8988T (cell line): ENCODE results near the gene SCYL3.
"Not testable (repeated sequence)": the region's sequence is repeated elsewhere in the genome, so short reads cannot be mapped to it uniquely, and the experiment has no call there.

Experiments used
- DNase-seq: peaks from one replicate; pipeline ENCODE4 v3.0.0; 2011

Gene SCYL3

DNA sequence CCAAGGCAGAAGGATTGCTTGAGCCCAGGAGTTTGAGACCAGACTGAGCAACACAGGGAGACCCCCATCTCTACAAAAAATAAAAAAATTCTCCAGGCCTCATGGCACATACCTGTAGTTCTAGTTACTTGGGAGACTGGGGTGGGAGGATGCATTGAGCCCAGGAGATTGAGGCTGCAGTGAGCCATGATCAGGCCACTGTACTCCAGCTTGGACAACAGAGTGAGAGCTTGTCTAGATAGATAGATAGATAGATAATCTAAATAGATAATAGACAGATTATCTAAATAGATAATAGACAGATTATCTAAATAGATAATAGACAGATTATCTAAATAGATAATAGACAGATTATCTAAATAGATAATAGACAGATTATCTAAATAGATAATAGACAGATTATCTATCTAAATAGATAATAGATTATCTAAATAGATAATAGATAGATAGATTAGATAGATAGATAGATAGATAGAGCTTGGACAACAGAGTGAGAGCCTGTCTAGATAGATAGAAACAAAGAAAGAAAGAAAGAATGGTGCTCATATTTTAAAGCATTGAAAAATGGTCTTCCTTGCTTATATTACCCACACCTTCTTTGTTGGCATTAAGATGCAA, 82.2 kb downstream of the SCYL3 start:
- DNase-seq = not testable (repeated sequence)

DNA sequence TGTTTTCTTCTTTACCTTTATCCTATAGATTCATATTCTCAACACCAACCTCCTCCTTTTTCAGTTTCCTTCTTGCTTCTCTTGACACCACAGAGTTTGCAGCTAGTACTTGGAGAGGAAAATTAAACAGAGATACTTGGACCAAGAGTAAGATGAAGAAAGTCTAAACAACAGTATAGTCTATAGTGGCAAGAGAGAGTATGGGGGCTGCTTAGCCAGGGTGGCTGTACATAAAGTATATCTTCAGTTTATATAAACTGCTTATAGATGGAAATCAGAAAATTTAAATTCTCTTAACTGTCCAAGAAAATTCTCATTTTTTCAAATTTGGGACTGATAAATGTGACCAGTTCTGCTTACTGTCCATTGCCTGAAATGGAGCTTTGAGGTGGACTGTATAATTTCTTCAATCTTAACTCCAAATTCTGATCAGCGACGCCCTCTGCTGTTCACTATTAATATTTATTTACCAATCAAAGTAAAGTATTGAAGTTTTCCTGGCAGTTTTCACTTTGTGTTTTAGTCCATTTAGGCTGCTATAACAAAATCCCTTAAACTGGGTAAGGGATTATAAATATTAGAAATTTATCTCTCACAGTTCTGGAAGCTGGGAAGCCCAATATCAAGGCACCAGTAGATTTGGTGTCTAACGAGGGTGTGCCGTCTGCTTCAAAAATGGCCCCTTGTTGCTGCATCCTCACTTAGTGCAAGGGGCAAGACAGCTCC, 84.2 kb downstream of the SCYL3 start:
- no peak for DNase-seq

DNA sequence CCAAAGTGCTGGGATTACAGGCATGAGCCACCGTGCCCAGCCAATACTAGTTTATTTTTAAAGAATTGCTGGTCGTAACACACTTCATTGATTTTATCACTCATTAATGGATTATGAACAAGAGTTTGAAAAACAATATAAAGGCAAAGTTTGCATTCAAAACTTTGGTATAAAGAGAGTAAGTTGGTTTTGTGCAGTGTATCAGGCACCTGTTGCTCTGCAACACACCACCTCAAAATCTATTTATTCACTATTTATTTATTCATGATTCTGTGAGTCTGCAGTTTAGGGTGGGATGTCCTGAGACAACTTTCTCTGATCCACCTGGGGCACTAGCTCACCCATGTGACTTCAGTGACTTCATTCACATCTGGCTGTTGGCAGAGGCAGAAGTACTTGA, 88.8 kb downstream of the SCYL3 start:
- no peak for DNase-seq

DNA sequence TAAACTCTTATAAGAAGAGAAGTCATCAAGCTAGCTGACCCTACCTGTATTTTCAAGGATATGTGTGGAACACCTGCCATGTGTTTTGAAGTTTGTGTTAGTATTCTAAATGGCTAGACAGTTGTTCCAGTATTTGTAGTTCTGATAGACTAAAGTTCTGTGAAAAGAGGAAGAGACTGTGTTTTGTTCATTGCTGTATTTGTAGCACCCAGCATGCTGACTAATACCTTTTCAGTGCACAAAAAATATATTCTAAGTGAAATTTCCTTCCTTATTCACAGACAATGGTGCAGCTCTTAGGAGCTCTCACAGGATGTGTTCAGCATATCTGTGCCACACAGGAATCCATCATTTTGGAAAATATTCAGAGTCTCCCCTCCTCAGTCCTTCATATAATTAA, 90.8 kb downstream of the SCYL3 start:
- no peak for DNase-seq
